Hair follicle dermal papilla cell (primary cell): Measurements from ENCODE around the gene FOXN4. TPM values are rescaled to one million over a fixed set of nuclear protein-coding genes. Genes with fewer than 3 reads are reported as not detected.

Experiments used
- total RNA-seq: library from RNA; depleted of rRNA; stranded (reverse); fragments of >200 nt; gene quantifications from 2 replicates; pipeline ENCODE4 v1.2.3, GENCODE V29; 2012

The FOXN4 gene
- total RNA-seq, result not detected in 2 replicates

GRCh38 chr12:109308534-109309380, at the start of gene FOXN4:
Gene FOXN4, minus strand, starts transcription at chr12:109309284. Its CDS starts 963 bp downstream, at chr12:109308321.

GRCh38 chr12:109347589-109347988, 38.5 kb upstream of the FOXN4 start, which contains the start of gene MYO1H:
Gene MYO1H, plus strand, starts transcription at chr12:109347900. Its CDS starts 61 bp downstream, at chr12:109347961.

Other genes with a start within 250 kb of the FOXN4 start
- 10.3 and 14.1 TPM in 2 replicates for gene ALKBH2, start 215.8 kb downstream of the FOXN4 start, total RNA-seq
- gene UNG, start 211.7 kb downstream of the FOXN4 start, total RNA-seq, result 21.9 and 24.2 TPM in 2 replicates
- 10.7 and 18.5 TPM in 2 replicates for gene ACACB, start 192.7 kb downstream of the FOXN4 start, total RNA-seq
- 0.16 TPM in 1 of 2 replicates, not detected in the other for gene MYO1H, start 38.6 kb upstream of the FOXN4 start, total RNA-seq
- gene KCTD10, start 168.0 kb upstream of the FOXN4 start, total RNA-seq, result 212 and 215 TPM in 2 replicates
- 52.9 and 57.9 TPM in 2 replicates for gene UBE3B, start 168.3 kb upstream of the FOXN4 start, total RNA-seq